ENCODE measurements around the gene OVOL3.

DNA sequence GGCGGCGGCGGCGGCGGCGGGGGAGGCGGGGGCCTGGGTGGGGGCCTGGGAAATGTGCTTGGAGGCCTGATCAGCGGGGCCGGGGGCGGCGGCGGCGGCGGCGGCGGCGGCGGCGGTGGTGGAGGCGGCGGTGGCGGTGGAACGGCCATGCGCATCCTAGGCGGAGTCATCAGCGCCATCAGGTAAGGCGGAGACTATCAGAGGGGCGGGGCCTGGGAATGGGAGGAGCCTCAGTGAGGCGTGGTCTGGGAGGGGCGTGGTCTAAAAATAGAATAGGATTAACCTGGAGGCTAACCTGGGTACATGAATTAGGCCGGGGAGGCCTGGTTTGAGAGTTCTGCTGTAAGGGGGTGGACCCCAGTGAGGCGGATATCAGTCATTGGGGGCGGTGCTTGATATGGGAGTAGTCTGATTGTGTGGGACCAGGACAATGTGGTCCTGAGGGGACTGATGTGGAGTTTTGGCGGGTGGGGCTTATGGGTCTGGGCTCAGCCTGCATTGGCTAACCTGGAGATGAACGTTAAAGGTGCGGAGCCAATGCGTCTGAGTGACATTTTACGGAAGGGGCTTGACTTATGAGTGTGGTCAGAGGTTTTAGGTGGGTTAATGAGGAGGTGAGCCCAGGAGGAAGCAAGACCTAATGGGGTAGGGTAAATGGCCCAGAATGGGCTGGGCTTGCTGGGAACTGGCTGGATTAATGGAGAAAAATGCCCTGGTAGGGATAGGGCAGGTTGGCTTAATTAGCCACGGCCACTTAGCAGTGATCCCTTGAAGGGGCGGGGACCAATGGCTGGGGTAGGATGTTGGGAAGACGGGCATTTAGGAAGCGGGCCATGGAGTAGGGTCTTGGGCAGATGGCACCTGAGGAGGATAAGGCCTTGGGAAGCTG is 30.3 kb downstream of the OVOL3 start:
- TF ChIP-seq POLR2A (IDR thresholded peaks at IDR 0.05; ENCODE audit: low read depth, low read length) (no peak), TAF1 (IDR thresholded peaks at IDR 0.05; ENCODE audit: low read depth, low read length) (peak; percentile 32; the same call in 1 of the 2 replicates), POLR2AphosphoS5 (IDR thresholded peaks at IDR 0.05; ENCODE audit: low read depth, low read length) (no peak), SPI1 (IDR thresholded peaks at IDR 0.05; ENCODE audit: low read depth, low read length) (no peak), POU2F2 (IDR thresholded peaks at IDR 0.05; ENCODE audit: low read depth, low read length) (no peak), PAX5 (IDR thresholded peaks at IDR 0.05; ENCODE audit: insufficient read depth, low read length, severe bottlenecking) (no peak)

Data from GM12891 (cell line).